Keratinocyte (primary cell): Measurements from ENCODE around the gene NUDT3. TPM values are rescaled to one million over a fixed set of nuclear protein-coding genes. Genes with fewer than 3 reads are reported as not detected.

Experiments
- DNase-seq: peaks from one replicate; pipeline ENCODE4 v3.0.0-alpha.2; 2011; ENCODE audit warnings: low read depth, missing footprints, low spot score
- FAIRE-seq: peaks from 2 replicates; lab custom pipeline; 2011; peaks lifted over from hg19 to GRCh38; lab: Jason Lieb, UNC
- H2AFZ ChIP-seq: 2 replicates; pipeline ENCODE4 v1.6.0; 2012; ENCODE audit warnings: low read length, control low read depth, inconsistent platforms; ENCODE audit not compliant: control insufficient read depth
- H3K27ac ChIP-seq: 2 replicates; pipeline ENCODE4 v1.5.1; 2011; ENCODE audit warnings: low read length; ENCODE audit not compliant: control insufficient read depth, insufficient read depth
- H3K27me3 ChIP-seq: 3 replicates; pipeline ENCODE4 v1.6.0; 2011; ENCODE audit warnings: low read length; ENCODE audit not compliant: control insufficient read depth, insufficient read depth; ENCODE audit errors: extremely low read depth
- H3K36me3 ChIP-seq, 2 experiments: 2 replicates in 1 of 2; 3 replicates in 1 of 2; pipeline ENCODE4 v1.5.1; 2011; ENCODE audit warnings: low read length in 2 of 2, mild to moderate bottlenecking in 1 of 2; ENCODE audit not compliant: control insufficient read depth in 2 of 2, insufficient read depth in 2 of 2; ENCODE audit errors: extremely low read depth in 1 of 2
- H3K4me1 ChIP-seq: 3 replicates; pipeline ENCODE4 v1.5.1; 2011; ENCODE audit warnings: low read length; ENCODE audit not compliant: control insufficient read depth, insufficient read depth; ENCODE audit errors: extremely low read depth
- H3K4me2 ChIP-seq: 3 replicates; pipeline ENCODE4 v1.6.0; 2011; ENCODE audit warnings: low read depth, low read length; ENCODE audit not compliant: control insufficient read depth, insufficient read depth; ENCODE audit errors: extremely low read depth
- H3K4me3 ChIP-seq, 3 experiments: fragments of 200-600 bp in 1 of 3; sonication (generic) in 1 of 3; 2 replicates in 2 of 3; 3 replicates in 1 of 3; pipeline ENCODE4 v1.5.1; 2011 to 2016; ENCODE audit warnings: low read length in 3 of 3, mild to moderate bottlenecking in 3 of 3, control low read depth in 2 of 3, inconsistent platforms in 1 of 3, low read depth in 1 of 3, mixed read lengths in 1 of 3, mixed run types in 1 of 3, moderate library complexity in 1 of 3; ENCODE audit not compliant: control insufficient read depth in 2 of 3, insufficient read depth in 2 of 3; ENCODE audit errors: extremely low read depth in 1 of 3
- H3K79me2 ChIP-seq: 2 replicates; pipeline ENCODE4 v1.6.0; 2012; ENCODE audit warnings: low read length; ENCODE audit not compliant: control insufficient read depth, insufficient read depth
- H3K9ac ChIP-seq: 3 replicates; pipeline ENCODE4 v1.6.0; 2011; ENCODE audit warnings: low read length; ENCODE audit not compliant: control insufficient read depth, insufficient read depth; ENCODE audit errors: extremely low read depth
- H3K9me1 ChIP-seq: 3 replicates; pipeline ENCODE4 v1.6.0; 2011; ENCODE audit warnings: low read length; ENCODE audit not compliant: control insufficient read depth, insufficient read depth; ENCODE audit errors: extremely low read depth
- H3K9me3 ChIP-seq: 2 replicates; pipeline ENCODE4 v1.5.1; 2012; ENCODE audit warnings: low read depth, low read length; ENCODE audit not compliant: control insufficient read depth
- H4K20me1 ChIP-seq: 3 replicates; pipeline ENCODE4 v1.6.0; 2011; ENCODE audit warnings: low read length; ENCODE audit not compliant: control insufficient read depth, insufficient read depth; ENCODE audit errors: extremely low read depth
- EZH2 ChIP-seq: IDR thresholded peaks from one replicate; pipeline ENCODE4 v1.6.1; 2012; ENCODE audit warnings: inconsistent platforms, mild to moderate bottlenecking, low read length, moderate library complexity
- dilution Hi-C: fragments of 300-500 bp; cut with MboI; formaldehyde crosslinking; loops from one replicate; pipeline ENCODE4 v1.7.0; 2020; ENCODE audit warnings: low sequenced_read_pairs; ENCODE audit not compliant: extremely low pct_ligation_motif_present
- polyA plus RNA-seq, 5 experiments: library from polyadenylated mRNA; depleted of rRNA in 3 of 5; stranded (reverse) in 3 of 5; stranded (forward) in 1 of 5; unstranded in 1 of 5; fragments of >200 nt; gene quantifications; 1 replicate in 1 of 5; 2 replicates in 3 of 5; 3 replicates in 1 of 5; pipeline versions ENCODE4 v1.2.1 to v1.2.3, GENCODE V29; 2011 to 2012; ENCODE audit warnings: missing spikeins in 2 of 5, low read depth in 1 of 5, low replicate concordance in 1 of 5
- TF ChIP-seq, protein P1 (sequence below), 3 experiments: IDR thresholded peaks in 1 of 3; conservative IDR thresholded peaks in 1 of 3; optimal IDR thresholded peaks in 1 of 3; 2 replicates in 2 of 3; 3 replicates in 1 of 3; pipeline versions ENCODE3 to v1.5.1; 2011; ENCODE audit warnings: low read length in 3 of 3, mild to moderate bottlenecking in 3 of 3, moderate library complexity in 2 of 3, control low read depth in 1 of 3, inconsistent platforms in 1 of 3; ENCODE audit not compliant: insufficient read depth in 2 of 3; ENCODE audit errors: extremely low read depth in 1 of 3

The NUDT3 gene
- polyA plus RNA-seq, 1 donor (not counting 4 experiments of a cell fraction or from before 2014, with no cell fraction given): 16.5 TPM

DNA sequence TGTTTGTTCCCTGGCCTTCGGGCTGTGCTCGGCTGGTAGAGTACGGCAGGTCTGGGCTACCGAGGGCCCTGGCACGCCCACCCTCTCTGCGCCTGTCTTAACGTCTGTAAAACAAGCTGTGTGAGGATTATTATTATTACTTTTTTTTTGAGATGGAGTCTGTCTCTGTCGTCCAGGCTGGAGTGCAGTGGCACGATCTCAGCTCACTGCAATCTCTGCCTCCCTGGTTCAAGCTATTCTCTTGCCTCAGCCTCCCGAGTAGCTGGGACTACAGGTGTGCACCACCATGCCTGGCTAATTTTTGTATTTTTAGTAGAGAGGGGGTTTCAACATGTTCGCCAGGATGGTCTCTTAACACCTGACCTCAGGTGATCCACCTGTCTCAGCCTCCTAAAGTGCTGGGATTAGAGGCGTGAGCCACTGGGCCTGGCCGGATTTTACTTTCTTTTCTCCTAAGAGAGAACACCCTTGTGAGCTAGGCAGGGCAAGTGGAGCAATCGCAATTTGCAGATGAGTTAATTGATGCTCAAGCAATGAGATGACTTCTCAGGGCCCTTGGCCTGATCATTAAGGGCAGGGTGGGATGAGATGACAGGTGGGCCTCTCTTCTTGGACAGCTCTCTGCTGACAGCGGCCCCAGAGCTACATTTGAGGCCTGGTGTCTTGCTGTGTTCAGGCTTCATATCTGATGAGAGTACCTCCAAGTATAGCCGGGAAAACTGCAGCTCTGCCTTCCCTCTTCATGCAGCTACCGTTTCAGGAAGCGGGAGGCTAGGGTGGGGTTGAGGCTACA lies 142.8 kb downstream of the NUDT3 start:
- H3K9ac ChIP-seq: peak overlapping the region; percentile 80
- H3K4me1 ChIP-seq: peaks cover 37% of the 10 kb centered on the region
- H3K79me2 ChIP-seq: peaks cover 3% of the 10 kb centered on the region
- H3K4me3 ChIP-seq: peak overlapping the region; percentile 63 to 84 (median 72)
- no peaks in the 10 kb centered on the region for H3K27me3 ChIP-seq
- H3K9me3 ChIP-seq: no peaks in the 10 kb centered on the region
- H3K4me2 ChIP-seq: peak overlapping the region; percentile 56
- dilution Hi-C loops: no loop called here
- peak overlapping the region; percentile 88 for H2AFZ ChIP-seq
- FAIRE-seq (no peak), DNase-seq (no peak)
- TF ChIP-seq, protein P1, sequence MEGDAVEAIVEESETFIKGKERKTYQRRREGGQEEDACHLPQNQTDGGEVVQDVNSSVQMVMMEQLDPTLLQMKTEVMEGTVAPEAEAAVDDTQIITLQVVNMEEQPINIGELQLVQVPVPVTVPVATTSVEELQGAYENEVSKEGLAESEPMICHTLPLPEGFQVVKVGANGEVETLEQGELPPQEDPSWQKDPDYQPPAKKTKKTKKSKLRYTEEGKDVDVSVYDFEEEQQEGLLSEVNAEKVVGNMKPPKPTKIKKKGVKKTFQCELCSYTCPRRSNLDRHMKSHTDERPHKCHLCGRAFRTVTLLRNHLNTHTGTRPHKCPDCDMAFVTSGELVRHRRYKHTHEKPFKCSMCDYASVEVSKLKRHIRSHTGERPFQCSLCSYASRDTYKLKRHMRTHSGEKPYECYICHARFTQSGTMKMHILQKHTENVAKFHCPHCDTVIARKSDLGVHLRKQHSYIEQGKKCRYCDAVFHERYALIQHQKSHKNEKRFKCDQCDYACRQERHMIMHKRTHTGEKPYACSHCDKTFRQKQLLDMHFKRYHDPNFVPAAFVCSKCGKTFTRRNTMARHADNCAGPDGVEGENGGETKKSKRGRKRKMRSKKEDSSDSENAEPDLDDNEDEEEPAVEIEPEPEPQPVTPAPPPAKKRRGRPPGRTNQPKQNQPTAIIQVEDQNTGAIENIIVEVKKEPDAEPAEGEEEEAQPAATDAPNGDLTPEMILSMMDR (optimal IDR thresholded peaks at IDR 0.05 in 1 of 3, IDR thresholded peaks at IDR 0.05 in 1 of 3, conservative IDR thresholded peaks at IDR 0.05 in 1 of 3; ENCODE audit: extremely low read depth in 1 of 3, insufficient read depth in 2 of 3, low read length in 3 of 3): no peak
- TF ChIP-seq EZH2: no peak
- peak overlapping the region; percentile 65 for H3K27ac ChIP-seq
- peaks cover 0 to 2% of the 10 kb centered on the region in 2 experiments for H3K36me3 ChIP-seq
- no peaks in the 10 kb centered on the region for H3K9me1 ChIP-seq
- H4K20me1 ChIP-seq: peaks cover 9% of the 10 kb centered on the region

DNA sequence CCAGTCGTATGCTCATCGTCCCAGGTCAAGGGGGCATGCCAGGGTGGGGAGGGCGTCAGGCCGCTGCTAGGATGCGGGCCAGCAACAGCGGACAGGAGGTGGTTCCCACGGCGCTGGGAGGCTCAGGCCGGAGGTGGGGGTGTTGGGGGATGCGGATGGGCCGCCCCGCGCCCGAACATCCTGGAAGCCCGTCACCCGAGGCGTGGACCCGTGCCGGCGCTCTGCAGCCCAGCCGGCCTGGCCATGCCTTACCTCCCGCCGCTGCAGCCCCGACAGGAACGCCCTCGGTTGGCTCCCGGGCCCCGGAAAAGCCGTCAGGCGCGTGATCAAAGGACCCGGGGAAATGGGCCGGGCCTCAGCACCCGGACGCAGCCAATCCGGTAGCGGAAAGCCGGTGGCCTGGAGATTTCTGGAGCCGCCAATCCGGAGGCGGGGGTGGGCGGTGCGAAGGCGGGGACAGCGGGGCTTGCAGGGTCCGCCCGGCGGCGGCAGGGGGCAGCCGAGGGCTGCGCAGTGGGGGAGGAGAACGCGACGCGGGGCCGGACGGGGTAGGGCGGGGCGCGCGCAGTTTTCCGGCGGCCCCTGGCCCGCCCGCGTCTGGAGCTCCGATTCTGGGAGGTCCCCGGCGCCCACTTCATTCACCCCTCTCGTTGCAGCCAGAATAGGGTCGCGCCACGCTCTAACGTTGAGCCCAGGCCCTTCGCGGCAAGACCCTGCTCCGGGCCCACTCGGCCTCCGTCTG lies 143.6 kb downstream of the NUDT3 start, which contains the start of gene SMIM29:
SMIM29 (minus strand) TSS at position 280 of the 742 bp plus-strand sequence. CDS start 1,215 bp downstream, outside the sequence.
- no peak for DNase-seq
- peak within 1 kb of the TSS; percentile 88 for H2AFZ ChIP-seq
- H3K27me3 ChIP-seq: no peaks in the 10 kb centered on the region
- no peak for TF ChIP-seq EZH2
- TF ChIP-seq, protein P1 (optimal IDR thresholded peaks at IDR 0.05 in 1 of 3, IDR thresholded peaks at IDR 0.05 in 1 of 3, conservative IDR thresholded peaks at IDR 0.05 in 1 of 3; ENCODE audit: extremely low read depth in 1 of 3, insufficient read depth in 2 of 3, low read length in 3 of 3): peak in 1 of 3 experiments; percentile 85
- H3K4me1 ChIP-seq: peaks cover 42% of the 10 kb centered on the region
- peak within 1 kb of the TSS; percentile 72 to 95 (median 84) for H3K4me3 ChIP-seq
- no peak for FAIRE-seq
- H3K27ac ChIP-seq: peak within 1 kb of the TSS; percentile 81
- H3K9me3 ChIP-seq: no peaks in the 10 kb centered on the region
- peaks cover 14% of the 10 kb centered on the region for H4K20me1 ChIP-seq
- peak within 1 kb of the TSS; percentile 98 for H3K4me2 ChIP-seq
- H3K36me3 ChIP-seq: peaks cover 0 to 2% of the 10 kb centered on the region in 2 experiments
- peak within 1 kb of the TSS; percentile 85 for H3K9ac ChIP-seq
- H3K9me1 ChIP-seq: no peaks in the 10 kb centered on the region
- dilution Hi-C loops: no loop called here
- peaks cover 3% of the 10 kb centered on the region for H3K79me2 ChIP-seq
